ENCODE results near the gene TULP4.

DNA sequence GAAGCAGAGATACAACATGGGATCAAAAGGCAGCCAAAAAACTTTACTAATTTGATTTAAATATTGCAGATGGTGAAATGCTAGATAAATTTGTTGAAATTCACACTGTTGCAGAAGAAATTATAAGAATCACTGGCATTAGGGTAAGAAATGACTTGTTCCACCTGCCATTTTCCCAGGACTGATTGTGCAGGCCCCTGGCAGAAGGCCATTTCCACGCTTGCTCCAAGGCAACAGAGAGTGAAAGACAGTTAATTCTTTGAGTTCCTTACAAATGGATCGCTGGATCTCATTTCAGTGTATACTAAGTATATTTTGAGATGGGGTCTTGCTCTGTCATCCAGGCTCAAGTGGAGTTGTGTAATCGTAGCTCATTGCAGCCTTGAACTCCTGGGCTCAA lies 180.6 kb downstream of the TULP4 start:
- no peak for TF ChIP-seq POLR2A (IDR thresholded peaks at IDR 0.05)
- TF ChIP-seq, protein P1, sequence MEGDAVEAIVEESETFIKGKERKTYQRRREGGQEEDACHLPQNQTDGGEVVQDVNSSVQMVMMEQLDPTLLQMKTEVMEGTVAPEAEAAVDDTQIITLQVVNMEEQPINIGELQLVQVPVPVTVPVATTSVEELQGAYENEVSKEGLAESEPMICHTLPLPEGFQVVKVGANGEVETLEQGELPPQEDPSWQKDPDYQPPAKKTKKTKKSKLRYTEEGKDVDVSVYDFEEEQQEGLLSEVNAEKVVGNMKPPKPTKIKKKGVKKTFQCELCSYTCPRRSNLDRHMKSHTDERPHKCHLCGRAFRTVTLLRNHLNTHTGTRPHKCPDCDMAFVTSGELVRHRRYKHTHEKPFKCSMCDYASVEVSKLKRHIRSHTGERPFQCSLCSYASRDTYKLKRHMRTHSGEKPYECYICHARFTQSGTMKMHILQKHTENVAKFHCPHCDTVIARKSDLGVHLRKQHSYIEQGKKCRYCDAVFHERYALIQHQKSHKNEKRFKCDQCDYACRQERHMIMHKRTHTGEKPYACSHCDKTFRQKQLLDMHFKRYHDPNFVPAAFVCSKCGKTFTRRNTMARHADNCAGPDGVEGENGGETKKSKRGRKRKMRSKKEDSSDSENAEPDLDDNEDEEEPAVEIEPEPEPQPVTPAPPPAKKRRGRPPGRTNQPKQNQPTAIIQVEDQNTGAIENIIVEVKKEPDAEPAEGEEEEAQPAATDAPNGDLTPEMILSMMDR (IDR thresholded peaks at IDR 0.05 in 8 of 11, conservative IDR thresholded peaks at IDR 0.05 in 3 of 11): no peak
